ENCODE data around the gene DMAP1. TPM values are rescaled to one million over a fixed set of nuclear protein-coding genes. Genes with fewer than 3 reads are reported as not detected.
"Not testable (repeated sequence)": the region's sequence is repeated elsewhere in the genome, so short reads cannot be mapped to it uniquely, and the experiment has no call there.

The DMAP1 gene
- total RNA-seq, result 11.4 and 16.8 TPM in 2 replicates

GRCh38 chr1:44213222-44214112 lies at the start of gene DMAP1:
TSS of gene DMAP1 (plus strand) at chr1:44213471. CDS start at chr1:44213754, 283 bp downstream.
- peak; percentile 76 to 85 for DNase-seq (ENCODE audit: low read depth in 2 of 2)

DNA sequence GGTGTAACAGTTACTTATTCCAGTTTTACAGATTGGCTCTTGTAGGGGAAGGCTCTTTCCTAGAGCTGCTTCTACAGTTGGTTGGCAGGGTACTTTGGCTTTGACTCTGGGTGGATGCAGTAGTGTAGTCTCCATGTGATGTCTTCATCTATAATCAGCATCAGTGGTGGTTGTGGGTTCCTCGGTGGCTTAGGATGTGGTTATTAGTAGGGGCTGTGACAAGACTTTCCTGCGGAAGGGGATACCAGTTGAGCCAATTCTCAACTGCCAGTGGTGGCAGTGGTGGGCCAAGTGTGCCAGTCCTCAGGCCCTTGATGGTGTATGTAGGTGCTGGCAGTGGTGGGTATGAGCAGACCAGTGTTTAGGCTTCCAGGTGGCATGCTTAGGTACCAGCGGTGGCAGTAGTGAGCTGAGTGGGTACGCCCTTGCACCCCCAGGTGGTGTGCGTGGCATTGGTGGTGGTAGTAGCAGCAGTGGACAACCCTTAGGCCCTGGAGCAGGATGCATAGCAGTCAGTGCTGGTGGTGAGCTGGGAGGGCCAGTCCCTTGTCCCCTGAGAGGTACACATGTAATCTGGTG lies 44.7 kb upstream of the DMAP1 start:
- DNase-seq (ENCODE audit: low read depth in 2 of 2), result no peak

DNA sequence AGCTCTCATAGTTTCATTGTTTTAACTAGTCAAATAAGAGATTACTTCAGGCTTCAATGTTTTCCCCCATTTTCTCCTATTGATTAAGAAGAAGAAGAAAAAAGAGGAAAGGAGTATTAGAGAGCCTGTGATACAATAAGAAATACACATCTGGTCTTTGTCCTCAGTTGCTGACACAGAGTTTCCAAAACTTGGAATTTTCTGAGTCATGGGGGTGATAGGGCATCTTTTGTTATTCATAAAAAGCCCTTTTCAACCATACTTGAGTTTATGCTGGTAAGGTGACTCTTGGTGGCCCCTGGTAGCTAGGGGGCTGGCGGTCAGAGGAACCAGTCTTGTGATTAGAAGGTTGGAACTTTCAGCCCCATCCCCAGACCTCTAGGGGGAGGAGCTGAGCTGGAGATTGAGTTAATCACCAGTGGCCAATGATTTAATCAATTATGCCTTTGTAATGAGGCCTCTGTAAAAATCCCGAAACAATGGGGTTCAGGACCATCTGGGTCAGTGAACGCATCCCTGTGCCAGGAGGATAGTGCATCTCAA lies 42.9 kb upstream of the DMAP1 start:
- DNase-seq (ENCODE audit: low read depth in 2 of 2), result no peak

DNA sequence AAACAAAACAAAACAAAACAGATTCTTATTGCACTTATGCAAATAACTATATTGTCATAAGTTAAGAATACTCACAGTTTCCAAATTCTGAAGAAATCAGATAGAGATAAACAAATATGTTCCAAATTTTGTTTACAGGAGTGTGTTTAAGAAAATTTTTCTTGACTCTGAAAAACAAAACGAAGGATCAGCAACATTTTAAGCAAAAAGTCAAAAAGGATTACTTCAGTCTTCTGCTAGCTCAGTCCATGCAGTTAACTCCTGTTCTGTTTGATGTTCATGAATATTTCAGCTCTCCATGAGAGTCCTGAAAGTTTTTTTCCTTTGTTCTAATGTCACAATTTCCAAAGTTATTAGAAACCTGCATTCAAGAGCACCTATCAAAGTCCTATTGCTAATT lies 38.6 kb upstream of the DMAP1 start:
- DNase-seq (ENCODE audit: low read depth in 2 of 2), result no peak

- DNase-seq (ENCODE audit: low read depth in 2 of 2), result no peak
Measured at GRCh38 chr1:44200336-44200735, 12.9 kb upstream of the DMAP1 start.

DNA sequence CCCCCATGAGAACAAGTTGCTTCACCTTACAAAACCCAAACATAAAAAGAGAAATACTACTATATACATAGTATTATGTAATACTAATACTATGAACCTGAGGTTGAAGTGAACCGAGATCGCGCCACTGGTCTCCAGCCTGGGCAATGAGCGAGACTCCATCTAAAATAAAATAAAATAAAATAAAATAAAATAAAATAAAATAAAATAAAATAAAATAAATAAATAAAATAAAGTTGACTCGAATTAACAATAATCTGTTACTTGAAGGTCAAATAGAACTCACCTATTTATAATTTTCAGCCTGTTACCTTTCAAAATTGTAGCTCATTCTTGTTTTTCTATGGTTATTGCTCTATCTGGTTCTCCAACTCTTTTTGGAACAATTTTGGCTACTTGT lies 6.7 kb upstream of the DMAP1 start:
- not testable (repeated sequence) for DNase-seq (ENCODE audit: low read depth in 2 of 2)

DNA sequence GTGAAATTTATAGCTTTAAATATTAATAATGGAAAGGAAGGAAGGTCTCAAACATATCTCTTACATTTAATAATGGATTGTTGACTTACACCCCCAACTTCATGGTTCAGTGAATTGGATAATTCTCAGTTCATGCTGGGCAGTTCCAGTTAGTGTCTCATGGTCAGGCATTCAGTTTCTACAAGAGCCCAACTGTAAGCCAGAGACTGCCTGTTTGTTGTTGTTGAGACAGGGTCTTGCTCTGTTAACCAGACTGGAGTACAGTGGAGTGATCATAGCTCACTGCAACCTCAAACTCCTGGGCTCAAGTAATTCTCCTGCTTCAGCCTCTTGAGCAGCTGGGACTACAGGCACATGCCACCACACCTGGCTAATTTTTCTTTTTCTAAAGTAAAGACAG lies 5.0 kb upstream of the DMAP1 start:
- DNase-seq (ENCODE audit: low read depth in 2 of 2), result no peak

- DNase-seq (ENCODE audit: low read depth in 2 of 2), result no peak
Measured at GRCh38 chr1:44210595-44210994, 2.7 kb upstream of the DMAP1 start.

DNA sequence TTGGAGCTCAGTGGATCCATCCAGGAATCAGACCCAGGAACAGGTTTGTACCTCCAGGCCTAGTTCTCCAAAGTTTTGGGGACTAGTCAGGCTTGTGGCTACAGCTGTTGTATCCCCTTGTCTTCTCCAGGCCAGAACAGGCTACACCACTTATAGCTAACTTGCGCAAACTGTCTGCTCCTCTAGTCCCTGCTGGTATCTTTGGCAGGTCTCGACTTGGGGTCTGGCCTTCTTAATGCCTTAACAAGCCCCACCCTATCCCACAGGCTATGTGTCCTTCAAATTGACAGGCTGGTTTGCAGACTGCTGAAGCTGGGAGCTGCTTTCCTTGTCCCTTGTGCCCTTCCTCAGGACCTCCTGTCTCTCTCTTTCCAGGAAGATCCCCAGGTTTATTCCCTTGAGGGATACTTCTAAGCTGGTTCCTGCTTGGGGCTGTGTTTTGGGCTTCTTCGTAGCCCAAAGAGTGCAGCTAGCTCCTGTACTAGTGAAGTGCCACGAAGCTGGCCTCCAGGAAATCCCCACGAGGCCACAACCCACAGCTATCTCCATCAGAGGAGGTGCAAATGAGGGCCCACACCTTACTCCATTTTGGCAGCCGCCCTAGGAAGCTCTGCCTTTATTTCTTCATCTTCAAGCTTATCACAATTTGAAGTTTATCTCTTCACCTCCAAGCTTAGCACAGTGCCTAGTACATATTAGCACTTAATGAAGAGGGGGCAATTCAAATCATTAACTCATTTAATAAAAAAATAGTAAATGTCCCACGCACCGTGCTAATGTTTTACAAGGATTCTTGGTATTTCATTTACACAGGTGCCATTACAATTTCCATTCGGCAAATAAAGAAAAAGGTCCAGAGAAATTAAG lies 683 bp upstream of the DMAP1 start:
- DNase-seq (ENCODE audit: low read depth in 2 of 2), result no peak

DNA sequence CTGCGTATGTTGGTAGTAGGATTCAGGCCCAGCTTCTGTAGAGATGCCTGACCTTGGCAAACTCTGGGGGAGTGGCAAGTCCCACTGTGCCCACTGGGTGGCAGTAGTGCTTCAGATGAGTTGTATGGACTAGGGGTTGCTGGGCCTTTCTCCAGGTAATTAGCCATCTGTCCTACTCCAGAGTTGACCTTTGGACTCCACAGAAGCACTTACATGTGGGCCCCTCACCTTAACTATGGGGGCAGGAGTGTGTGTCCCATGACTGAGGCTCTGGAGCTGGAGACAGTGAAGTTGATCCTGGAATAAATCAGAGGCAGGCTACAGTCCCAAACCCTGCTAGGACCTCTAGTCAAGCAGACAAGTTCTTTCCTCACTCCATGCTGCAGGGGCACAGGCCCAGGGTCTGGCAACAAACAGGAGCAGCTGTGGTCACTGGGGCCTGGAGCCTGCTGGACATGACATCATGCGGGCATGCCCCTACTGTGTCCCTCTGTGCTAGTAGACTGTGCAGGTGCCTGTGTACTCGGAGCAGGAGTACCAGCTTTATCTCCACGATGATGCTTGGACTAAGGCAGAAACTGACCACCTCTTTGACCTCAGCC lies 4.6 kb downstream of the DMAP1 start:
- peak; percentile 43 to 69 for DNase-seq (ENCODE audit: low read depth in 2 of 2)

DNA sequence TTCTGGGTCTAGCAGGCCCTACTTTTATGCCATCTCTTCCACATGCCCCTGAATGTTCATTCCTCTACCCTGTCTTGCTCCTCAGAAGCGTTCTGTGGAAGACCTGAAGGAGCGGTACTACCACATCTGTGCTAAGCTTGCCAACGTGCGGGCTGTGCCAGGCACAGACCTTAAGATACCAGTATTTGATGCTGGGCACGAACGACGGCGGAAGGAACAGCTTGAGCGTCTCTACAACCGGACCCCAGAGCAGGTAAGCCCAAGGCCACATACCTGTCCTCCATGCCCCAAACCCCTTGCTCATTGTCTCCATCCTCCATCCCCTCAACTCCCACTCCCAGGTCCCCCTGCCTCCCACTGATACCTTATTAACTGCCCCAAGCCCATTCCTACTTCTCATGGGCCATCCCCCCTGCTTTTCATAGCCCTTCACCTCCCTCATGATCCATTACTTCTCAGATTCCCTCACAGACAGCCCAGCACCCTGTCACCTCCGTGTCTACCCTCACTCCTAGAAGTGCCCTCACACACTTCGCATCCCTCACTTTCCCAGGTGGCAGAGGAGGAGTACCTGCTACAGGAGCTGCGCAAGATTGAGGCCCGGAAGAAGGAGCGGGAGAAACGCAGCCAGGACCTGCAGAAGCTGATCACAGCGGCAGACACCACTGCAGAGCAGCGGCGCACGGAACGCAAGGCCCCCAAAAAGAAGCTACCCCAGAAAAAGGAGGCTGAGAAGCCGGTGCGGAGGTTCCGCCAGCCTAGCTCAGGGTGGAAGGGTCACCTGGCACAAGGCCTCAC lies 5.4 kb downstream of the DMAP1 start:
- no peak for DNase-seq (ENCODE audit: low read depth in 2 of 2)

- DNase-seq (ENCODE audit: low read depth in 2 of 2), result no peak
Measured at GRCh38 chr1:44219301-44219626, 6.0 kb downstream of the DMAP1 start.

GRCh38 chr1:44220001-44220751 lies 6.9 kb downstream of the DMAP1 start:
- no peak for DNase-seq (ENCODE audit: low read depth in 2 of 2)

GRCh38 chr1:44220755-44221154 lies 7.5 kb downstream of the DMAP1 start:
- DNase-seq (ENCODE audit: low read depth in 2 of 2), result no peak

DNA sequence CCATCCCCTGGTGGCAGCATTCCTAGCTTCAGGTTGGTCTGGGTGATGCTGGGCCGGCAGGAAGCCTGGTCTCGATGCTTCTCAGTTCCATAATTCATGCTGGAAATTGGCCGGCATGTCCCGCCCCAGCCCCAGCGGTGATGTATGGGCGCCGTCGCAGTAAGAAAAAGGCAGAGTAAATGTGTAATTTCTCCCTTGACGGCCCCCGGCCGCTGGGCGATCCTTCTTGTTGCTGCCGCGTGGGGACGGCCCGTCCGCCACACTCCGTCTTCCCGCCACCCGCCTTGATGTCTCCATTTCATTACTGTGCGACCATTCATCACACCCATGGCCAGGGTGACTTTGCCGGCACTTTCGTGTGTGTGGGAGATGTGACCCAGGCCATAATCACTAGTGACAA lies 8.5 kb downstream of the DMAP1 start:
- no peak for DNase-seq (ENCODE audit: low read depth in 2 of 2)

DNA sequence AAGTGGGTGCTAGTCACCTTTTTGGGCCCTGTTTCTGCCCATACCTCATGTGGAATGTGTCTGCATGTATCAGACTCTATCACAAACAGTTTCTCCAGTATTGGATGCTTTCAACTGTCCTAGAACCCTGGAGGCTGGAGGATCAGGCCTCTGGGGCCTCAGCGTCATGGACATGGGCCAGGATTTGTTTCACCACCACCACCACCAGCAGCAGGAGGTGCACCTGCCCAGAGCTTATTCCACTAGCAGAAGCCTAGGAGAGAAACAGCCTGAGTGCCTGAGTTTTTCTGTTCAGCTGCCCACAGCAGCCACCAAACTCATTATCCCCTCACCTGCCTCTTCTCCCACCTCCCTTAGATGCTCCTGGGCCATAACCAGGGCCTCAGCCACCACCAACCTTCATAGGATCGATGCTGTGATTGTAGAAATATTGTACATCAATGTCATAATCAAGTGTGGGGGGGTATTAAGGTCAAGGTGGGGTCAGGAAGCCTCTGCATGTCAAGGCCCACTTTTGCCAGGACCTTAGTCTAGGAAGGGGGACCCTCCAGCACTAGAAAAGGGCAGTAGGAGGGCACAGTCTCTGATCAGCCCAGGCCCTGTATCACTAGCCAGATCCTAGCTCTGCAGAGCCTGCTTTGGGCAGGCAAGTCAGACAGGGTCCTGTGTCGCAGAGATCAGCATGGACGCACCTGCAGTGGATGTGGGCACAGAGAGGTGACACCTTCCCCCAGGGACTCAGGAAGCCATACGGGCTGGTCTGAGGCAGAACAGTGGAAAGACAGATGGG lies 9.3 kb downstream of the DMAP1 start:
- DNase-seq (ENCODE audit: low read depth in 2 of 2), result no peak

DNA sequence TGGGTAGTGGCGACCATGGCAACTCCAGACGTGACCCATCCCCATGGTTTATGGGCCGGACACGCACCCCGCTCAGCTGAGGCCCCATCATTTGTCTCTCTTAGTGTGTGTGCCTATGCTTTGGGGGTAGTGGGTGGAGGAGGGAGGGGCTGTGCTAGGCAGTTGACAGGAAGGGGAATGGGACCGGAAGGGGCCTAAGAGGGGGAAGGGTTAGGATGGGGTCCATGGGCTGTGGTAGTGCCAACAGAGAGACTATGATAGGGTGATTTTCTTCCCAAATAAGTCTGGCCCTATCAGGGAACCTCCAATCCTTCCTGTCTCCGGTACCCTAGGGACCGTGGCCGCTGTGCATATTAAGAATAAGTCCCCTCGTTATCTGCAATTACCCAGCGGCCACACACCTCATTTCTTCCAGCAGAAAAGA lies 9.9 kb downstream of the DMAP1 start:
- DNase-seq (ENCODE audit: low read depth in 2 of 2), result no peak

GRCh38 chr1:44225761-44226160 lies 12.5 kb downstream of the DMAP1 start:
- DNase-seq (ENCODE audit: low read depth in 2 of 2), result no peak

DNA sequence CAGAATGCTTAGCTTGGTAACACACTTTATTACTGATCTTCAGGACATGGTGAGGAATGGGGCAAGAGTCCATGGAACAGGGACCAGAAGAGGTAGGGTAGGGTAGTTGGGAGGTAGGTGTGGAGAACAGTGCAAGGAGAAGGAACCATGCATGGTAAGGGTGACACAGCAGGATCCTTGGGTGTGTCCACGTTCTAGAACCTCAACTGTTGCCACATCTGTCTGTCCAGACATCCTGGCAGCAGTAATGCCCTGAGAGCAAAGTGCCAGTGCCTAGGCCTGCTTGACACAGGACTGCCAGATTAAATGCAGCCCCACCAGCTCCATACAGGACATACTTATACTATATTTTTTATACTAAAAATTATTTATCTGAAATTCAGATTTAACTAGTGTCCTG lies 13.9 kb downstream of the DMAP1 start:
- DNase-seq (ENCODE audit: low read depth in 2 of 2), result no peak
